ENCODE measurements around the gene HAGHL. TPM values are rescaled to one million over a fixed set of nuclear protein-coding genes. Genes with fewer than 3 reads are reported as not detected.

HAGHL gene
- total RNA-seq, 2 donors from 2014 or later = 8.9 to 11.4 TPM

GRCh38 chr16:716768-717325 lies 10.1 kb upstream of the HAGHL start:
- no peaks in the 10 kb centered on the region for H3K36me3 Mint-ChIP-seq (ENCODE audit: low read depth)
- no peaks in the 10 kb centered on the region for H3K9me3 Mint-ChIP-seq
- no peak overlapping the region for H3K27ac Mint-ChIP-seq
- no peak overlapping the region for H3K4me3 Mint-ChIP-seq
- H3K4me1 Mint-ChIP-seq = peaks cover 9% of the 10 kb centered on the region
- TF ChIP-seq CTCF (conservative IDR thresholded peaks at IDR 0.05) = no peak
- H3K9me3 ChIP-seq (ENCODE audit: control insufficient read depth, low read length) = no peaks in the 10 kb centered on the region
- H3K27me3 ChIP-seq (ENCODE audit: control insufficient read depth, insufficient read depth, low read length, poor library complexity, severe bottlenecking) = peaks cover 24% of the 10 kb centered on the region
- peaks cover 8% of the 10 kb centered on the region for H3K4me1 ChIP-seq (ENCODE audit: control insufficient read depth, insufficient read depth, low read length)
- DNase-seq = no peak
- no peaks in the 10 kb centered on the region for H3K36me3 ChIP-seq (ENCODE audit: control insufficient read depth, insufficient read depth, low read length)
- 84 to 90% methylated on average over 23 to 29 of the region's 29 CpGs for WGBS, 2 experiments (ENCODE audit: insufficient coverage in 1 of 2, insufficient read length in 1 of 2)
- H3K9ac ChIP-seq (ENCODE audit: extremely low read depth, low read length, poor library complexity, severe bottlenecking) = no peak overlapping the region
- no peak overlapping the region for H3K27ac ChIP-seq (ENCODE audit: low read depth, low read length)
- H3K27me3 Mint-ChIP-seq (ENCODE audit: insufficient read depth) = peaks cover 23% of the 10 kb centered on the region
- H3K4me3 ChIP-seq (ENCODE audit: low read length) = no peak overlapping the region

- no peaks in the 10 kb centered on the region for H3K9me3 Mint-ChIP-seq
- H3K4me3 Mint-ChIP-seq = no peak overlapping the region
- Histone ChIP-seq H3K9me3 (ENCODE audit: control insufficient read depth, low read length) (no peaks in the 10 kb centered on the region), H3K4me1 (ENCODE audit: control insufficient read depth, insufficient read depth, low read length) (peaks cover 8% of the 10 kb centered on the region), H3K27me3 (ENCODE audit: control insufficient read depth, insufficient read depth, low read length, poor library complexity, severe bottlenecking) (peaks cover 21% of the 10 kb centered on the region), H3K27ac (ENCODE audit: low read depth, low read length) (no peak overlapping the region), H3K4me3 (ENCODE audit: low read length) (no peak overlapping the region), H3K36me3 (ENCODE audit: control insufficient read depth, insufficient read depth, low read length) (no peaks in the 10 kb centered on the region), H3K9ac (ENCODE audit: extremely low read depth, low read length, poor library complexity, severe bottlenecking) (no peak overlapping the region)
- WGBS, 2 experiments (ENCODE audit: insufficient coverage in 1 of 2, insufficient read length in 1 of 2) = 79 to 83% methylated on average over 23 to 32 of the region's 32 CpGs
- H3K4me1 Mint-ChIP-seq = peaks cover 9% of the 10 kb centered on the region
- peaks cover 20% of the 10 kb centered on the region for H3K27me3 Mint-ChIP-seq (ENCODE audit: insufficient read depth)
- no peaks in the 10 kb centered on the region for H3K36me3 Mint-ChIP-seq (ENCODE audit: low read depth)
- TF ChIP-seq CTCF (conservative IDR thresholded peaks at IDR 0.05) = no peak
- no peak for DNase-seq
- no peak overlapping the region for H3K27ac Mint-ChIP-seq
These were observed 9.3 kb upstream of the HAGHL start for GRCh38 chr16:717450-718245.

- no peak overlapping the region for H3K4me3 ChIP-seq (ENCODE audit: low read length)
- Mint-ChIP-seq H3K9me3 (no peaks in the 10 kb centered on the region), H3K27ac (no peak overlapping the region), H3K27me3 (ENCODE audit: insufficient read depth) (peaks cover 16% of the 10 kb centered on the region), H3K36me3 (ENCODE audit: low read depth) (no peaks in the 10 kb centered on the region), H3K4me3 (no peak overlapping the region), H3K4me1 (peaks cover 9% of the 10 kb centered on the region)
- no peak for TF ChIP-seq CTCF (conservative IDR thresholded peaks at IDR 0.05)
- no peaks in the 10 kb centered on the region for H3K36me3 ChIP-seq (ENCODE audit: control insufficient read depth, insufficient read depth, low read length)
- H3K9me3 ChIP-seq (ENCODE audit: control insufficient read depth, low read length) = no peaks in the 10 kb centered on the region
- no peak overlapping the region for H3K9ac ChIP-seq (ENCODE audit: extremely low read depth, low read length, poor library complexity, severe bottlenecking)
- WGBS, 2 experiments (ENCODE audit: insufficient coverage in 1 of 2, insufficient read length in 1 of 2) = 88 to 90% methylated on average over 6 to 9 of the region's 9 CpGs
- DNase-seq = no peak
- H3K27ac ChIP-seq (ENCODE audit: low read depth, low read length) = no peak overlapping the region
- H3K4me1 ChIP-seq (ENCODE audit: control insufficient read depth, insufficient read depth, low read length) = peaks cover 8% of the 10 kb centered on the region
- H3K27me3 ChIP-seq (ENCODE audit: control insufficient read depth, insufficient read depth, low read length, poor library complexity, severe bottlenecking) = peaks cover 20% of the 10 kb centered on the region
These were observed 8.5 kb upstream of the HAGHL start for GRCh38 chr16:718389-718788.
